H1 (cell line): ENCODE results near the gene ADIPOR1. TPM values are rescaled to one million over a fixed set of nuclear protein-coding genes. Genes with fewer than 3 reads are reported as not detected.

Experiments used
- CTCF ChIA-PET: fragments of 300-600 bp; sonication (Branson Sonifier 250); formaldehyde crosslinking; loops from one replicate; lab custom pipeline; 2021; ENCODE audit not compliant: partially characterized antibody; lab: Charles Lee
- POLR2A ChIA-PET: fragments of 300-600 bp; sonication (Branson Sonifier 250); formaldehyde crosslinking; loops from one replicate; lab custom pipeline; 2021; ENCODE audit warnings: inconsistent platforms; ENCODE audit not compliant: partially characterized antibody; lab: Charles Lee
- DNase-seq, 2 experiments: peaks; one replicate each; pipeline versions ENCODE4 v3.0.0 to v3.0.0-alpha.2; 2010 to 2022; ENCODE audit warnings: low spot score in 2 of 2, low read depth in 1 of 2, mixed read lengths in 1 of 2
- FAIRE-seq: peaks from 2 replicates; lab custom pipeline; 2011; peaks lifted over from hg19 to GRCh38; lab: Jason Lieb, UNC
- H2AFZ ChIP-seq: 2 replicates; pipeline ENCODE4 v1.8.1; 2012; ENCODE audit warnings: low read length, inconsistent platforms
- H2AK5ac ChIP-seq: 2 replicates; pipeline ENCODE4 v1.6.1; 2013; ENCODE audit warnings: low read depth, low read length
- H2BK120ac ChIP-seq: replicated peaks from 2 replicates; pipeline ENCODE3; 2013; ENCODE audit warnings: low read depth, low read length, inconsistent platforms
- H2BK12ac ChIP-seq: 2 replicates; pipeline ENCODE4 v1.6.1; 2013; ENCODE audit warnings: low read depth, low read length
- H2BK15ac ChIP-seq: 2 replicates; pipeline ENCODE4 v1.6.1; 2013; ENCODE audit warnings: low read length
- H2BK20ac ChIP-seq: 2 replicates; pipeline ENCODE4 v1.6.1; 2013; ENCODE audit warnings: low read length
- H2BK5ac ChIP-seq: 2 replicates; pipeline ENCODE4 v1.6.1; 2013; ENCODE audit warnings: low read depth, low read length
- H3K14ac ChIP-seq: 2 replicates; pipeline ENCODE4 v1.6.1; 2013; ENCODE audit warnings: inconsistent platforms; ENCODE audit not compliant: insufficient read length
- H3K18ac ChIP-seq: 2 replicates; pipeline ENCODE4 v1.6.1; 2013; ENCODE audit warnings: low read length; ENCODE audit errors: extremely low read depth
- H3K23ac ChIP-seq: 2 replicates; pipeline ENCODE4 v1.6.1; 2013; ENCODE audit warnings: inconsistent platforms; ENCODE audit not compliant: insufficient read length
- H3K23me2 ChIP-seq: 2 replicates; pipeline ENCODE4 v1.6.1; 2013; ENCODE audit warnings: low read depth, low read length
- H3K27ac ChIP-seq: 2 replicates; pipeline ENCODE4 v1.6.1; 2011; ENCODE audit warnings: low read depth, low read length, inconsistent platforms
- H3K27me3 ChIP-seq, 4 experiments: replicated peaks in 1 of 4; 1 replicate in 1 of 4; 2 replicates in 3 of 4; pipeline versions ENCODE4 v1.6.1 to v1.8.1; 2011 to 2013; ENCODE audit warnings: low read length in 3 of 4, mild to moderate bottlenecking in 3 of 4, inconsistent platforms in 2 of 4, mixed read lengths in 2 of 4, moderate library complexity in 1 of 4; ENCODE audit not compliant: control insufficient read depth in 3 of 4, insufficient read depth in 3 of 4; ENCODE audit errors: extremely low read depth in 1 of 4
- H3K36me3 ChIP-seq, 4 experiments: 2 replicates each; pipeline versions ENCODE4 v1.6.1 to v1.8.1; 2011 to 2013; ENCODE audit warnings: mild to moderate bottlenecking in 4 of 4, low read length in 3 of 4, moderate library complexity in 2 of 4, control low read depth in 1 of 4, inconsistent platforms in 1 of 4; ENCODE audit not compliant: insufficient read depth in 4 of 4, control insufficient read depth in 2 of 4
- H3K4ac ChIP-seq: replicated peaks from 2 replicates; pipeline ENCODE3; 2013; ENCODE audit warnings: low read length, low read depth, mixed read lengths, inconsistent platforms; ENCODE audit not compliant: insufficient read length
- H3K4me1 ChIP-seq, 4 experiments: replicated peaks in 1 of 4; 1 replicate in 1 of 4; 2 replicates in 3 of 4; pipeline versions ENCODE4 v1.6.1 to v1.8.1; 2011 to 2013; ENCODE audit warnings: low read length in 3 of 4, inconsistent platforms in 2 of 4, mixed read lengths in 1 of 4; ENCODE audit not compliant: insufficient read depth in 4 of 4, control insufficient read depth in 3 of 4
- H3K4me2 ChIP-seq, 2 experiments: 2 replicates each; pipeline versions ENCODE4 v1.6.1 to v1.8.1; 2011 to 2013; ENCODE audit warnings: low read depth in 2 of 2, low read length in 2 of 2, control low read depth in 1 of 2, inconsistent platforms in 1 of 2, mild to moderate bottlenecking in 1 of 2; ENCODE audit not compliant: insufficient read depth in 1 of 2
- H3K4me3 ChIP-seq, 4 experiments: fragments of 200-600, 300-600 bp in 1 of 4; sonication (generic), shearing (Covaris generic), sonication (Bioruptor Twin) in 1 of 4; 2 replicates each; pipeline versions ENCODE4 v1.5.1 to v1.8.1; 2011 to 2016; ENCODE audit warnings: low read length in 4 of 4, low read depth in 3 of 4, control low read depth in 2 of 4, inconsistent platforms in 2 of 4, mild to moderate bottlenecking in 2 of 4, mixed read lengths in 1 of 4, moderate library complexity in 1 of 4; ENCODE audit not compliant: insufficient read depth in 2 of 4; ENCODE audit errors: extremely low read depth in 1 of 4
- H3K56ac ChIP-seq: replicated peaks from 2 replicates; pipeline ENCODE3; 2013; ENCODE audit warnings: low read depth, mild to moderate bottlenecking, mixed read lengths, low read length, inconsistent platforms; ENCODE audit not compliant: insufficient read length
- H3K79me1 ChIP-seq: 2 replicates; pipeline ENCODE4 v1.6.1; 2013; ENCODE audit warnings: low read depth, low read length, control low read depth
- H3K79me2 ChIP-seq, 2 experiments: 2 replicates each; pipeline versions ENCODE4 v1.6.1 to v1.8.1; 2012 to 2013; ENCODE audit warnings: low read length in 2 of 2, mild to moderate bottlenecking in 2 of 2, inconsistent platforms in 1 of 2; ENCODE audit not compliant: insufficient read depth in 2 of 2, control insufficient read depth in 1 of 2
- H3K9ac ChIP-seq, 4 experiments: replicated peaks in 1 of 4; 1 replicate in 1 of 4; 2 replicates in 3 of 4; pipeline versions ENCODE4 v1.6.1 to v1.8.1; 2011 to 2013; ENCODE audit warnings: low read depth in 3 of 4, low read length in 3 of 4, control low read depth in 2 of 4, mild to moderate bottlenecking in 2 of 4, moderate library complexity in 2 of 4, inconsistent platforms in 1 of 4; ENCODE audit errors: extremely low read depth in 1 of 4
- H3K9me3 ChIP-seq, 2 experiments: 2 replicates each; pipeline versions ENCODE4 v1.6.1 to v1.8.1; 2012 to 2013; ENCODE audit warnings: mild to moderate bottlenecking in 2 of 2, moderate library complexity in 2 of 2, control low read depth in 1 of 2, inconsistent platforms in 1 of 2, low read depth in 1 of 2, low read length in 1 of 2, mixed read lengths in 1 of 2; ENCODE audit not compliant: insufficient read depth in 2 of 2
- H4K20me1 ChIP-seq, 2 experiments: replicated peaks in 1 of 2; 2 replicates each; pipeline versions ENCODE3 to v1.8.1; 2011 to 2013; ENCODE audit warnings: inconsistent platforms in 2 of 2, low read length in 2 of 2, mild to moderate bottlenecking in 1 of 2; ENCODE audit not compliant: insufficient read depth in 2 of 2, control insufficient read depth in 1 of 2
- H4K5ac ChIP-seq: 2 replicates; pipeline ENCODE4 v1.6.1; 2013; ENCODE audit warnings: low read length, low read depth, mixed read lengths, inconsistent platforms; ENCODE audit not compliant: insufficient read length
- H4K8ac ChIP-seq: 2 replicates; pipeline ENCODE4 v1.8.0; 2013; ENCODE audit warnings: mild to moderate bottlenecking, moderate library complexity, low read length, inconsistent platforms; ENCODE audit not compliant: insufficient read depth; ENCODE audit errors: extremely low read depth
- H4K91ac ChIP-seq: replicated peaks from 2 replicates; pipeline ENCODE3; 2013; ENCODE audit warnings: low read length, mixed read lengths, inconsistent platforms; ENCODE audit not compliant: insufficient read length
- CEBPB ChIP-seq: IDR thresholded peaks from 2 replicates; pipeline ENCODE4 v1.6.1; 2012; ENCODE audit warnings: low read depth, low read length
- JUND ChIP-seq: IDR thresholded peaks from 2 replicates; pipeline ENCODE4 v1.6.1; 2011; ENCODE audit warnings: mild to moderate bottlenecking, improper control_type of control experiment, low read length
- KDM1A ChIP-seq: fragments of 200-600, 300-600 bp; sonication (generic); IDR thresholded peaks from 2 replicates; pipeline ENCODE4 v1.7.1; 2016; ENCODE audit warnings: mild to moderate bottlenecking, low read length, borderline replicate concordance
- RBBP5 ChIP-seq: IDR thresholded peaks from 2 replicates; pipeline ENCODE4 v1.7.1; 2012; ENCODE audit warnings: low read depth, mild to moderate bottlenecking, inconsistent platforms, low read length, moderate library complexity, borderline replicate concordance
- TEAD4 ChIP-seq: IDR thresholded peaks from 2 replicates; pipeline ENCODE4 v1.6.1; 2012; ENCODE audit warnings: low read depth, low read length, inconsistent platforms, mixed read lengths
- WGBS, 2 experiments: shearing (Covaris generic) in 1 of 2; methylation state at CpG; one replicate each; pipeline versions ENCODE4 v1.1.6 to v1.1.7; 2013 to 2015; ENCODE audit warnings: low lambda C conversion rate in 2 of 2, mixed read lengths in 2 of 2, inconsistent platforms in 1 of 2, low coverage in 1 of 2, missing lambda C conversion rate in 1 of 2; ENCODE audit not compliant: insufficient replicate concordance in 2 of 2, insufficient coverage in 1 of 2, insufficient read length in 1 of 2; ENCODE audit errors: extremely low coverage in 1 of 2, missing lambda C conversion rate in 1 of 2; 5-methylcytosine and 5-hydroxymethylcytosine counted together
- polyA plus RNA-seq, 7 experiments: library from polyadenylated mRNA; depleted of rRNA in 3 of 7; stranded (reverse) in 5 of 7; unstranded in 2 of 7; fragments of >200 nt in 5 of 7; fragments of 200-250 nt in 2 of 7; gene quantifications; 1 replicate in 5 of 7; 2 replicates in 1 of 7; 4 replicates in 1 of 7; pipeline versions ENCODE4 v1.2.1 to v1.2.3, GENCODE V29; 2011 to 2013; ENCODE audit warnings: missing spikeins in 2 of 7, mixed read lengths in 2 of 7
- total RNA-seq: library from RNA; stranded (reverse); fragmentation: NEBNext Ultra II Directional; extraction: Animal tissue kit (Norgen Biotek cat#: 25700); gene quantifications from 2 replicates; pipeline ENCODE4 v1.2.1, GENCODE V29; 2021

The ADIPOR1 gene
- total and polyA plus RNA-seq, 2 of the 8 experiments (the other 6 are each of a cell fraction or from before 2014, with no cell fraction given), result 69.8 to 118 TPM

GRCh38 chr1:202892501-202892900 is 65.6 kb downstream of the ADIPOR1 start:
- Histone ChIP-seq H3K4ac (no peak overlapping the region), H2AFZ (no peak overlapping the region), H4K91ac (no peak overlapping the region), H2AK5ac (no peak overlapping the region), H3K18ac (no peak overlapping the region), H3K56ac (no peak overlapping the region), H3K79me1 (no peaks in the 10 kb centered on the region), H4K8ac (no peak overlapping the region), H3K23me2 (peaks cover 2% of the 10 kb centered on the region), H2BK120ac (no peak overlapping the region), H4K20me1 (no peaks in the 10 kb centered on the region), H2BK5ac (no peak overlapping the region), H3K23ac (no peak overlapping the region), H3K4me1 (peaks cover 0 to 3% (median 0%) of the 10 kb centered on the region in 4 experiments; a peak in 2 of 7 replicates), H3K79me2 (no peaks in the 10 kb centered on the region), H3K4me2 (no peak overlapping the region), H2BK15ac (no peak overlapping the region), H3K27me3 (no peaks in the 10 kb centered on the region), H3K9me3 (no peaks in the 10 kb centered on the region), H3K14ac (no peak overlapping the region), H3K9ac (no peak overlapping the region), H2BK12ac (no peak overlapping the region), H4K5ac (no peak overlapping the region), H3K36me3 (peaks cover 5 to 47% (median 17%) of the 10 kb centered on the region in 4 experiments; a peak in 7 of 8 replicates), H2BK20ac (no peak overlapping the region), H3K27ac (no peak overlapping the region), H3K4me3 (no peak overlapping the region)
- CTCF ChIA-PET, result no interaction called here
- POLR2A ChIA-PET, result interaction anchor here (1.6 kb wide), 1 partner anchor 9 kb away, joined by 4 read pairs; no protein-coding TSS in a partner anchor
- WGBS, 2 experiments, result 100% methylated on average over 7 of the region's 7 CpGs; no CpG with 5 or more reads in 1 of the 2 experiments
- FAIRE-seq, result no peak
- no peak for TF ChIP-seq TEAD4
- TF ChIP-seq KDM1A, result no peak
- no peak for TF ChIP-seq CEBPB
- no peak for TF ChIP-seq RBBP5
- no peak for TF ChIP-seq JUND
- no peak for DNase-seq
